ENCODE results near the gene FXYD7.
"Not testable (repeated sequence)": the region's sequence is repeated elsewhere in the genome, so short reads cannot be mapped to it uniquely, and the experiment has no call there.

The FXYD7 gene

GRCh38 chr19:35128398-35129057 lies 14.5 kb upstream of the FXYD7 start:
- no peak for DNase-seq

GRCh38 chr19:35129724-35130274 lies 13.3 kb upstream of the FXYD7 start:
- DNase-seq: not testable (repeated sequence)

GRCh38 chr19:35130761-35131720 lies 12.0 kb upstream of the FXYD7 start:
- no peak for DNase-seq

- no peak for DNase-seq
These were observed 10.8 kb upstream of the FXYD7 start for GRCh38 chr19:35132254-35132653.

GRCh38 chr19:35133826-35134225 lies 9.2 kb upstream of the FXYD7 start:
- no peak for DNase-seq

- DNase-seq: no peak
These were observed 8.3 kb upstream of the FXYD7 start, which contains the start of gene LGI4 for GRCh38 chr19:35134601-35135242. Gene LGI4, minus strand, starts transcription at chr19:35135059. Its CDS starts 379 bp downstream, at chr19:35134680.

GRCh38 chr19:35135389-35135909 lies 7.6 kb upstream of the FXYD7 start:
- peak; percentile 70 for DNase-seq

- no peak for DNase-seq
These were observed 6.8 kb upstream of the FXYD7 start for GRCh38 chr19:35136231-35136630.

- no peak for DNase-seq
These were observed 5.9 kb upstream of the FXYD7 start for GRCh38 chr19:35136977-35137702.

GRCh38 chr19:35138305-35138892 lies 4.7 kb upstream of the FXYD7 start, which contains the start of gene FXYD1:
Gene FXYD1, plus strand, starts transcription at chr19:35138824. Its CDS starts 1,256 bp downstream, at chr19:35140080.
- no peak for DNase-seq

GRCh38 chr19:35140207-35140961 lies 2.7 kb upstream of the FXYD7 start:
- no peak for DNase-seq

- peak; percentile 97 for DNase-seq
These were observed 1.9 kb upstream of the FXYD7 start for GRCh38 chr19:35140962-35141836.

- DNase-seq: no peak
These were observed 1.0 kb upstream of the FXYD7 start for GRCh38 chr19:35141837-35142605.

GRCh38 chr19:35142606-35143230 lies 337 bp upstream of the FXYD7 start:
- peak; percentile 66 for DNase-seq

GRCh38 chr19:35143818-35144217 lies 763 bp downstream of the FXYD7 start:
- DNase-seq: no peak

- no peak for DNase-seq
These were observed 1.2 kb downstream of the FXYD7 start for GRCh38 chr19:35144259-35144599.

- no peak for DNase-seq
These were observed 1.8 kb downstream of the FXYD7 start for GRCh38 chr19:35144600-35145436.

Data from stimulated activated CD4-positive, alpha-beta T cell treated with anti-CD3 and anti-CD28 coated beads, Interleukin-1b, Interleukin-23, amount 100 ng/mL, for 48 hours (primary cell).